DLD1 (cell line): ENCODE results near the gene ANXA6.
"Not testable (repeated sequence)": the region's sequence is repeated elsewhere in the genome, so short reads cannot be mapped to it uniquely, and the experiment has no call there.

ENCODE experiments used
- in situ Hi-C: cut with HindIII; loops from 2 replicates; pipeline ENCODE4 v1.10.0; 2017; ENCODE audit warnings: low sequenced_read_pairs

Gene ANXA6

DNA sequence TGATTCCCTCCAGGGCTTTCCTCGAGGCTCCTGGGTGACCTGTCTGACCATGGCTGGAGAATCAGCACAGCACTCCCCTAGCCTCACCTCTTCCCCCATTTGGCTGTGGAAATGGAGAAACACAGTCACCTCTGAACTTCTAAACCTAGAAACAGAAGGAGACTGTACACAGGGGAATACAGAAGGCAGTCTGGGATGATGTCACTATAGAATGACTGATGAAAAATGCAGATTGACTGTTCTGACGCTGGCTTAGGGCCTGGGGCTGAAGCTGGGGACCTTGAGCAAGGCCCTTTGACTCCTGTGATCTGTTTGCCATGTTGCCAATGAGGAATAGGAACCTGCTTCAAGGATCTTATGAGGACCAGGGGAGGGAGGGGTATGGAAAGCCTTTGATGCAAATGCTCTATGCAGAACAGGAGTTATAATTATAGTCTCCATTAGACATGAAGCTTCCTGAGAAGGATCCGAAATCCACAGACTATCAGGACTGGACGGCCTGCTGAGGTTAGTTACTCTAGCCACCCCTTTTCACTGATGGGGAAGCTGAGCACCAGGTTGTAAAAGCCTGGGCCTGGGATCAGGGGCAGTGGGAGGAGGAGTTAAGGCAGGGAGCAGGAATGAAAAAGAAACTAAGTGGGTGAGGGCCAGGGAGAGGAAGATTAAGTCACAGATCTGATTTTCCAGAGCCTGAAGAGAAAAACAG is 24.4 kb upstream of the ANXA6 start:
- in situ Hi-C loops = no loop called here

DNA sequence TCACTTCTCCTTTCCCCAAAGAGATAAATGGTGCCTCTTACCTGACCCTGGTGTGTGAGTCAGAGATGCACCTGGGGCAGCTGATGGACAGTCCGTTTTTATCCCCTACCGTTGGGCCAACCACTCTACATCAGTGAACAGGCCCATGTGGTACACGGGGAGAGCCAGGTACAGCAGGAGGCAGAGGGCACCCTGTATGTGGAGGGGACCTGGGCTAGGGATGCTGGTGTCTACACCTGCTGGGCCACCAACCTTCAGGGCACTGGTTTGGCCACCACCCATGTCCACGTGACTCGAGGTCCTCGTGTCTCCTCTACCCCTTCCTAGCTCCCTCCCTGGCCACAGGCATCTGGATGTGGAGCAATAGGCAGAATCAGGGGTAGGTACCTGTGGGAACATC is 22.7 kb upstream of the ANXA6 start:
- in situ Hi-C loops = no loop called here

- in situ Hi-C loops = no loop called here
Measured at GRCh38 chr5:151179489-151179840, 21.9 kb upstream of the ANXA6 start.

GRCh38 chr5:151178777-151179488 is 21.4 kb upstream of the ANXA6 start:
- in situ Hi-C loops = no loop called here

DNA sequence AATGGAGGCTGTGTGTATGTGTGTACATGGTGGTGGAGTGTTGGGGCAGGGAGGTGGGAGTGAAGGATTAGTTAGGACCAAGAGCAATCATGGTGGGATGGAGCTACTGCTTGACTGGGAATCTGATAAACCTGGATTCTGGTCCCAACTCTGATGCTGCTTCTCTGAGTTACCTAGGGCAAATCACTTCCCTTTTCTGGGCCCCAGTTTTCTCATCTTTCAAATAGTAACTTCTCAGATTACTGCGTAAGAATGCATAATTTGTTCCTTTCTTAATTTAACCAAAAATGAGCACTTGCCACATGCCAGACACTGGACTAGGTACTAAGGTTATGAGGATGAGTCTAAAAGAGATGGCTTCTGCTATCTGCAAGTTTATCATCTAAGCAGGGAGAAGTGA is 20.8 kb upstream of the ANXA6 start:
- in situ Hi-C loops = no loop called here

DNA sequence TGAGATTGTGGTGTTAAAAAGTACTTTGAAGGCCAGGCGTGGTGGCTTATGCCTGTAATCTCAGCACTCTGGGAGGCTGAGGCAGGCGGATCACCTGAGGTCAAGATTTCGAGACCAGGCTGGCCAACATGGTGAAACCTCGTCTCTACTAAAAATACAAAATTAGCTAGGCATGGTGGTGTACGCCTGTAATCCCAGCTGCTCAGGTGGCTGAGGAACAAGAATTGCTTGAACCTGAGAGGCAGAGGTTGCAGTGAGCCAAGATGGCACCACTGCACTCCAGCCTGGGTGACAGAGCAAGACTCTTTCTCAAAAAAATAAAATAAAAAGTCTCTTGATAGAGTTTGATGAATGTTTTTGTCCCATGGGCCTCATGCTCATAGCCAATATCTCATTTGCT is 18.7 kb upstream of the ANXA6 start:
- in situ Hi-C loops = not testable (repeated sequence)

- in situ Hi-C loops = no loop called here
Measured at GRCh38 chr5:151174612-151175101, 17.1 kb upstream of the ANXA6 start.

GRCh38 chr5:151173711-151174611 is 16.4 kb upstream of the ANXA6 start:
- in situ Hi-C loops = no loop called here

DNA sequence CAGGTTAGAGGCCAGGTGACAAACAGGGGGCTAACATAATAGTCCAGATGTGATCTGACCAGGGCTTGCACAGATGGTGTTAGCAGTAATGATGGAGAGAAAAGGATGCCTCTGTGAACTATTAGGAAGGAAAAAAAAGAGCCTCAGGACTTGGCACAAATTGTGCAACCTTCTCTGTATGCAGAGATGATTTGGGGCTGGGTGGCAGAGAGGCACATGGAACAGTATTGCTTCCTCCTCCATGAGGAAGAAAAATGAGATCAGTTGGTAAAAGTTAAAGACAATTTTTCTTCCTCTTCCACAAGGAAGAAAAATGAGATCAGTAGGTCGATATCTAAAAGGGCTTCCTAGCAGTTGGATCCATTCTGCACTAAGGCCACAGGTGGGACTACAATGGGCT is 13.9 kb upstream of the ANXA6 start:
- in situ Hi-C loops = no loop called here

DNA sequence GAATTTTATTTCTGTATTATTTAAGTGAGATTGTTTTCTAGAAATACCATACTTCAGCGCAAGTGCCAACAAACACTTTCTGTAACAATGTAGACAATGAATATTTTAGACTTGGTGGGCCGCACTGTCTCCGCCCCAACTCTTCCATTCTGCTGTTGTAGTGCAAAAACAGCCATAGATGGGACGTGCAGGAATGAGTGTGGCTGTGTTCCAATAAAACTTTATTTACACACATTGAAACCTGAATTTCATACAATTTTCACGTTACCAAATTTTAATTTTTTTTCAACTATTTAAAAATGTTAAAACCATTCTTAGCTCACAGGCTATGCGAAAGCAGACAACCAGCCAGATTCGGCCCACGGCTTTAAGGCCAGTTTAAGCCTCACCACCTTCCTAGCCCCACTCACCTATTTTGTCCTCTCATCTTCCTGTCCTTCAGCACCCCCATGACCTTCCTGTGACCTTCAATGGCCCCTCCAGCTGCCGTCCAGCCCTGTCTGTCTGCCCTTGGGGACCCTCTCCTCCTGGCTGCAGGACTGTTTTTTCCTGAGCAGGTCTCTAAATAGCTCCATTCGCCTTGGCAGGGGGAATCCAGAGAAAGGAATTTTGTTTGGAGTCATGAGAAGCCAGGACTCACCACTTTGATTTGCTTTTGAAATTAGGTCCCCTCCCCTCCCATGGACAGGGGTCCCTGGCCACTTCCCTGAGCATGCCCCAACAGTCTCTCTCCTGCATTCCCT is 11.2 kb upstream of the ANXA6 start:
- in situ Hi-C loops = no loop called here

GRCh38 chr5:151167022-151167421 is 9.4 kb upstream of the ANXA6 start:
- in situ Hi-C loops = no loop called here

GRCh38 chr5:151164687-151165392 is 7.3 kb upstream of the ANXA6 start:
- in situ Hi-C loops = no loop called here

- in situ Hi-C loops = no loop called here
Measured at GRCh38 chr5:151162776-151163175, 5.2 kb upstream of the ANXA6 start.

GRCh38 chr5:151159649-151160373 is 2.2 kb upstream of the ANXA6 start:
- in situ Hi-C loops = no loop called here

- in situ Hi-C loops = no loop called here
Measured at GRCh38 chr5:151158287-151158661, 695 bp upstream of the ANXA6 start.

- in situ Hi-C loops = no loop called here
Measured at GRCh38 chr5:151156507-151157420, 815 bp downstream of the ANXA6 start.

GRCh38 chr5:151155775-151156506 is 1.6 kb downstream of the ANXA6 start:
- in situ Hi-C loops = no loop called here
